VCaP (cell line): Measurements from ENCODE around the gene SUPT20HL2.

Experiments
- H3K27ac ChIP-seq: fragments of 450-650 bp; 2 replicates; pipeline ENCODE4 v1.5.1; 2017
- CTCF ChIP-seq: fragments of 450-650 bp; conservative IDR thresholded peaks from 2 replicates; pipeline ENCODE4 v1.5.1; 2017; ENCODE audit warnings: mild to moderate bottlenecking, moderate library complexity

The SUPT20HL2 gene

GRCh38 chrX:24283127-24283794, 30.6 kb downstream of the SUPT20HL2 start:
- H3K27ac ChIP-seq: no peak overlapping the region
- no peak for TF ChIP-seq CTCF

- H3K27ac ChIP-seq: no peak overlapping the region
- no peak for TF ChIP-seq CTCF
Measured at GRCh38 chrX:24282381-24283126, 31.3 kb downstream of the SUPT20HL2 start.

- TF ChIP-seq CTCF: no peak
Measured at GRCh38 chrX:24277405-24277804, 36.5 kb downstream of the SUPT20HL2 start.

GRCh38 chrX:24276015-24276414, 37.9 kb downstream of the SUPT20HL2 start:
- TF ChIP-seq CTCF: no peak
- H3K27ac ChIP-seq: no peak overlapping the region

More at GRCh38 chrX:24277405-24277804, 36.5 kb downstream of the SUPT20HL2 start:
- no peak overlapping the region for H3K27ac ChIP-seq

- H3K27ac ChIP-seq: no peak overlapping the region
- TF ChIP-seq CTCF: no peak
Measured at GRCh38 chrX:24271262-24271661, 42.6 kb downstream of the SUPT20HL2 start.

- H3K27ac ChIP-seq: no peak overlapping the region
- TF ChIP-seq CTCF: no peak
Measured at GRCh38 chrX:24268786-24269185, 45.1 kb downstream of the SUPT20HL2 start.

GRCh38 chrX:24266996-24267395, 46.9 kb downstream of the SUPT20HL2 start:
- H3K27ac ChIP-seq: no peak overlapping the region
- TF ChIP-seq CTCF: no peak
